Ovary (tissue), 3 donors: Measurements from ENCODE around the gene TP53BP2.

Experiments used
- CTCF ChIP-seq, 3 donors: fragments of 450-650 bp in 2 of 3; fragments of 200-600 bp in 1 of 3; IDR thresholded peaks; one replicate each; pipeline versions ENCODE4 v1.5.1 to v1.8.0; 2016 to 2022; ENCODE audit warnings: antibody characterized with exemption in 3 of 3, mild to moderate bottlenecking in 1 of 3
- EP300 ChIP-seq: sonication (generic); formaldehyde crosslinking; IDR thresholded peaks from one replicate; pipeline ENCODE4 v1.6.1; 2017; ENCODE audit warnings: antibody characterized with exemption
- donor health status: DM: no; HTN: no; CAD: no.

- TF ChIP-seq CTCF (IDR thresholded peaks at IDR 0.05) (no peak), EP300 (no peak)
Observed at GRCh38 chr1:223748405-223748772, 97.4 kb downstream of the TP53BP2 start.
